ENCODE results near the gene LCP1. TPM values are rescaled to one million over a fixed set of nuclear protein-coding genes. Genes with fewer than 3 reads are reported as not detected.
"Not testable (repeated sequence)": the region's sequence is repeated elsewhere in the genome, so short reads cannot be mapped to it uniquely, and the experiment has no call there.

LCP1 gene
- polyA plus RNA-seq, 1 donor (not counting 4 experiments of a cell fraction or from before 2014, with no cell fraction given), result 2.5 TPM

DNA sequence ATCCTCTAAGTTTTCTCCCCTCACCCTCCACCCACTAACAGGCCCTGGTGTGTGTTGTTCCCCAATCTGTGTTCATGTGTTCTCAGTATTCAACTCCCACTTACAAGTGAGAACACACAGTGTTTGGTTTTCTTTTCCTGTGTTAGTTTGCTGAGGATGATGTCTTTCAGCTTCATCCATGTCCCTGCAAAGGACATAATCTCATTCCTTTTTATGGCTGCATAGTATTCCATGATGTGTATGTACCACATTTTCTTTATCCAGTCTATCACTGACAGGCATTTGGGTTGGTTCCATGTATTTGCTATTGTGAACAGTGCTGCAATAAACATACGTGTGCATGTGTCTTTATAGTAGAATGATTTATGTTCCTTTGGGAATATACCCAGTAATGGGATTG, 32.8 kb upstream of the LCP1 start:
- H3K4me1 ChIP-seq (ENCODE audit: control insufficient read depth, extremely low read depth, insufficient read depth, low read length); H4K20me1 ChIP-seq (ENCODE audit: control insufficient read depth, extremely low read depth, insufficient read depth, low read length); H3K36me3 ChIP-seq (ENCODE audit: control insufficient read depth in 2 of 2, extremely low read depth in 1 of 2, insufficient read depth in 2 of 2, low read length in 2 of 2); dilution Hi-C loops (cut with MboI; ENCODE audit: extremely low pct_ligation_motif_present, low sequenced_read_pairs); H3K9me1 ChIP-seq (ENCODE audit: control insufficient read depth, extremely low read depth, insufficient read depth, low read length); DNase-seq (ENCODE audit: low read depth, low spot score); H3K9ac ChIP-seq (ENCODE audit: control insufficient read depth, extremely low read depth, insufficient read depth, low read length); H3K9me3 ChIP-seq (ENCODE audit: control insufficient read depth, low read depth, low read length); H2AFZ ChIP-seq (ENCODE audit: control insufficient read depth, low read length); H3K27ac ChIP-seq (ENCODE audit: control insufficient read depth, insufficient read depth, low read length); H3K4me2 ChIP-seq (ENCODE audit: control insufficient read depth, extremely low read depth, insufficient read depth, low read depth, low read length); H3K4me3 ChIP-seq (ENCODE audit: control insufficient read depth in 2 of 3, extremely low read depth in 1 of 3, insufficient read depth in 2 of 3, low read depth in 1 of 3, low read length in 3 of 3); FAIRE-seq; H3K79me2 ChIP-seq (ENCODE audit: control insufficient read depth, insufficient read depth, low read length): not testable (repeated sequence)
- H3K27me3 ChIP-seq (ENCODE audit: control insufficient read depth, extremely low read depth, insufficient read depth, low read length), result peaks cover 23% of the 10 kb centered on the region

DNA sequence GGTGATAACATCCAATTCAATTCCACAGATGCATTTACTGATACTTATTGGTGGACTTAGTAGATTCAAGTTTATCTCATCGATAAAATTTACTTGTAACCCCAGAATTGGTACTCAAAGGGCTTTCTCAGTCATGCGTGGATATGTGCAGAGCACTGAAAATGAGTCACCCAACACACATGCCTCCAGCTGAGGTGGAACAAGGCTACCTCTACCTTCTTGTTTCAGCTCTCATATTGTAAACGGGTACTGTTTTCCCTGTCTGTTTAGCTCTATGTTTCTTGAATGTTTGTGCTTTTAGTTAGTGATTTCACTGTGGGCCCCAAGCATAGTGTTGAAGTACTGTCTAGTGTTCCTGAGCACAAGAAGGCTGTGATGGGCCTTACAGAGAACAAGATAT, 31.3 kb upstream of the LCP1 start:
- Histone ChIP-seq H3K4me2 (ENCODE audit: control insufficient read depth, extremely low read depth, insufficient read depth, low read depth, low read length) (no peak overlapping the region), H3K4me1 (ENCODE audit: control insufficient read depth, extremely low read depth, insufficient read depth, low read length) (peaks cover 9% of the 10 kb centered on the region), H3K79me2 (ENCODE audit: control insufficient read depth, insufficient read depth, low read length) (no peaks in the 10 kb centered on the region), H3K4me3 (ENCODE audit: control insufficient read depth in 2 of 3, extremely low read depth in 1 of 3, insufficient read depth in 2 of 3, low read depth in 1 of 3, low read length in 3 of 3) (no peak overlapping the region), H3K9ac (ENCODE audit: control insufficient read depth, extremely low read depth, insufficient read depth, low read length) (no peak overlapping the region), H3K9me3 (ENCODE audit: control insufficient read depth, low read depth, low read length) (no peaks in the 10 kb centered on the region), H4K20me1 (ENCODE audit: control insufficient read depth, extremely low read depth, insufficient read depth, low read length) (no peaks in the 10 kb centered on the region), H3K36me3 (ENCODE audit: control insufficient read depth in 2 of 2, extremely low read depth in 1 of 2, insufficient read depth in 2 of 2, low read length in 2 of 2) (no peaks in the 10 kb centered on the region), H3K27me3 (ENCODE audit: control insufficient read depth, extremely low read depth, insufficient read depth, low read length) (peaks cover 24% of the 10 kb centered on the region), H3K27ac (ENCODE audit: control insufficient read depth, insufficient read depth, low read length) (no peak overlapping the region), H3K9me1 (ENCODE audit: control insufficient read depth, extremely low read depth, insufficient read depth, low read length) (no peaks in the 10 kb centered on the region), H2AFZ (ENCODE audit: control insufficient read depth, low read length) (no peak overlapping the region)
- dilution Hi-C loops (cut with MboI; ENCODE audit: extremely low pct_ligation_motif_present, low sequenced_read_pairs), result no loop called here
- TF ChIP-seq, protein P1, sequence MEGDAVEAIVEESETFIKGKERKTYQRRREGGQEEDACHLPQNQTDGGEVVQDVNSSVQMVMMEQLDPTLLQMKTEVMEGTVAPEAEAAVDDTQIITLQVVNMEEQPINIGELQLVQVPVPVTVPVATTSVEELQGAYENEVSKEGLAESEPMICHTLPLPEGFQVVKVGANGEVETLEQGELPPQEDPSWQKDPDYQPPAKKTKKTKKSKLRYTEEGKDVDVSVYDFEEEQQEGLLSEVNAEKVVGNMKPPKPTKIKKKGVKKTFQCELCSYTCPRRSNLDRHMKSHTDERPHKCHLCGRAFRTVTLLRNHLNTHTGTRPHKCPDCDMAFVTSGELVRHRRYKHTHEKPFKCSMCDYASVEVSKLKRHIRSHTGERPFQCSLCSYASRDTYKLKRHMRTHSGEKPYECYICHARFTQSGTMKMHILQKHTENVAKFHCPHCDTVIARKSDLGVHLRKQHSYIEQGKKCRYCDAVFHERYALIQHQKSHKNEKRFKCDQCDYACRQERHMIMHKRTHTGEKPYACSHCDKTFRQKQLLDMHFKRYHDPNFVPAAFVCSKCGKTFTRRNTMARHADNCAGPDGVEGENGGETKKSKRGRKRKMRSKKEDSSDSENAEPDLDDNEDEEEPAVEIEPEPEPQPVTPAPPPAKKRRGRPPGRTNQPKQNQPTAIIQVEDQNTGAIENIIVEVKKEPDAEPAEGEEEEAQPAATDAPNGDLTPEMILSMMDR (optimal IDR thresholded peaks at IDR 0.05 in 1 of 3, IDR thresholded peaks at IDR 0.05 in 1 of 3, conservative IDR thresholded peaks at IDR 0.05 in 1 of 3; ENCODE audit: extremely low read depth in 1 of 3, insufficient read depth in 2 of 3, low read length in 3 of 3), result no peak
- no peak for TF ChIP-seq EZH2 (IDR thresholded peaks at IDR 0.05; ENCODE audit: low read length)
- no peak for DNase-seq (ENCODE audit: low read depth, low spot score)
- FAIRE-seq, result no peak
